HCT116 (cell line): ENCODE measurements around the gene MGP. TPM values are rescaled to one million over a fixed set of nuclear protein-coding genes. Genes with fewer than 3 reads are reported as not detected.

Source experiments
- ATAC-seq: fragments of 200-7000 bp; cut with Tn5 transposase; 2 replicates; pipeline ENCODE4 v1.9.1; 2020; ENCODE audit warnings: mild to moderate bottlenecking, moderate library complexity
- BruUV-seq: library from RNA; stranded (reverse); fragments of 400-500 nt; replicated peaks from 2 replicates; lab custom pipeline; 2021; lab: Mats Ljungman, UMichigan
- CTCF ChIA-PET: fragments of 300-600 bp; sonication (Branson Sonifier 250); formaldehyde crosslinking; loops from one replicate; lab custom pipeline; 2021; ENCODE audit warnings: antibody characterized with exemption; lab: Charles Lee
- POLR2A ChIA-PET: fragments of 300-600, 350-600 bp; sonication (Branson Sonifier 250); formaldehyde crosslinking; loops from one replicate; lab custom pipeline; 2021; ENCODE audit warnings: antibody characterized with exemption; lab: Charles Lee
- RAD21 ChIA-PET, 2 experiments: fragments of 300-600 bp; sonication (Branson Sonifier 250); formaldehyde crosslinking; loops; one replicate each; lab custom pipeline; 2023; ENCODE audit warnings: low total read pairs in 2 of 2; ENCODE audit not compliant: uncharacterized antibody in 2 of 2, unreplicated experiment in 2 of 2, low non-redundant PET in 1 of 2; lab: Charles Lee
- DNase-seq: peaks from one replicate; pipeline ENCODE4 v3.0.0-alpha.2; 2010; ENCODE audit warnings: low read depth, low spot score
- H2AFZ ChIP-seq: fragments of 200-600 bp; shearing (Covaris generic), sonication (generic); 2 replicates; pipeline ENCODE4 v1.6.1; 2017; ENCODE audit warnings: low read depth, mixed run types, mixed read lengths, antibody characterized with exemption, low read length; ENCODE audit not compliant: poor library complexity, severe bottlenecking
- H3K27ac ChIP-seq: 2 replicates; pipeline ENCODE4 v1.5.1; 2012; ENCODE audit warnings: low read depth, low read length
- H3K27me3 ChIP-seq: fragments of 200-600 bp; sonication (generic); 2 replicates; pipeline ENCODE4 v1.6.1; 2016; ENCODE audit warnings: mixed run types, low read length, mixed read lengths; ENCODE audit not compliant: insufficient read depth
- H3K36me3 ChIP-seq, 2 experiments: fragments of 200-500 bp in 1 of 2; fragments of 200-600 bp in 1 of 2; sonication (Bioruptor generic) in 1 of 2; sonication (generic) in 1 of 2; 2 replicates each; pipeline versions ENCODE4 v1.5.1 to v1.6.1; 2014 to 2016; ENCODE audit warnings: low read length in 2 of 2, inconsistent platforms in 1 of 2, mixed read lengths in 1 of 2, mixed run types in 1 of 2; ENCODE audit not compliant: insufficient read depth in 2 of 2, control insufficient read depth in 1 of 2
- H3K4me1 ChIP-seq, 2 experiments: fragments of 200-600 bp in 1 of 2; sonication (generic) in 1 of 2; 2 replicates each; pipeline versions ENCODE4 v1.5.1 to v1.6.1; 2012 to 2017; ENCODE audit warnings: low read length in 2 of 2, inconsistent platforms in 1 of 2, mild to moderate bottlenecking in 1 of 2, mixed read lengths in 1 of 2, mixed run types in 1 of 2, moderate library complexity in 1 of 2; ENCODE audit not compliant: insufficient read depth in 2 of 2, control insufficient read depth in 1 of 2
- H3K4me2 ChIP-seq: fragments of 200-600 bp; sonication (generic); 2 replicates; pipeline ENCODE4 v1.6.1; 2017; ENCODE audit warnings: mixed run types, low read length, mixed read lengths
- H3K4me3 ChIP-seq, 2 experiments: fragments of 200-600 bp in 1 of 2; sonication (generic) in 1 of 2; replicated peaks in 1 of 2; 2 replicates each; pipeline ENCODE4 v1.5.1; 2011 to 2016; ENCODE audit warnings: low read length in 2 of 2, control low read depth in 1 of 2, low read depth in 1 of 2, mild to moderate bottlenecking in 1 of 2, mixed read lengths in 1 of 2, mixed run types in 1 of 2
- H3K79me2 ChIP-seq: fragments of 200-600 bp; sonication (generic); 2 replicates; pipeline ENCODE4 v1.6.1; 2017; ENCODE audit warnings: mild to moderate bottlenecking, mixed run types, low read length, moderate library complexity, mixed read lengths; ENCODE audit not compliant: insufficient read depth
- H3K9ac ChIP-seq: fragments of 200-600 bp; sonication (generic); 2 replicates; pipeline ENCODE4 v1.6.1; 2016; ENCODE audit warnings: low read length, mixed read lengths
- H3K9me2 ChIP-seq: fragments of 200-600 bp; sonication (generic), shearing (Covaris generic); 2 replicates; pipeline ENCODE4 v1.6.1; 2017; ENCODE audit warnings: mixed run types, mild to moderate bottlenecking, moderate library complexity; ENCODE audit not compliant: insufficient read depth
- H3K9me3 ChIP-seq, 2 experiments: fragments of 200-500 bp in 1 of 2; fragments of 200-600 bp in 1 of 2; sonication (Bioruptor generic) in 1 of 2; sonication (generic) in 1 of 2; 2 replicates each; pipeline ENCODE4 v1.6.1; 2014 to 2017; ENCODE audit warnings: low read length in 2 of 2, mixed read lengths in 2 of 2, inconsistent platforms in 1 of 2, low read depth in 1 of 2, mild to moderate bottlenecking in 1 of 2, mixed run types in 1 of 2, moderate library complexity in 1 of 2; ENCODE audit not compliant: control insufficient read depth in 1 of 2, insufficient read depth in 1 of 2
- H4K20me1 ChIP-seq: fragments of 200-600 bp; sonication (generic), shearing (Covaris generic); 2 replicates; pipeline ENCODE4 v1.6.1; 2017; ENCODE audit warnings: mixed run types, mild to moderate bottlenecking, moderate library complexity; ENCODE audit not compliant: insufficient read depth
- CBX3 ChIP-seq: IDR thresholded peaks from 2 replicates; pipeline ENCODE4 v1.6.1; 2012; ENCODE audit warnings: low read depth
- CEBPB ChIP-seq: IDR thresholded peaks from 2 replicates; pipeline ENCODE4 v1.6.1; 2012; ENCODE audit warnings: low read depth
- EGR1 ChIP-seq: IDR thresholded peaks from 2 replicates; pipeline ENCODE4 v1.6.1; 2012; ENCODE audit warnings: low read depth
- ELF1 ChIP-seq: IDR thresholded peaks from 2 replicates; pipeline ENCODE4 v1.6.1; 2012; ENCODE audit warnings: low read depth, borderline replicate concordance
- EZH2 ChIP-seq: fragments of 200-600 bp; sonication (generic); IDR thresholded peaks from 2 replicates; pipeline ENCODE4 v1.6.1; 2017; ENCODE audit warnings: antibody characterized with exemption, mixed run types
- EZH2phosphoT487 ChIP-seq: fragments of 200-600 bp; IDR thresholded peaks from 2 replicates; pipeline ENCODE4 v1.6.1; 2018; ENCODE audit warnings: antibody characterized with exemption, borderline replicate concordance
- FOSL1 ChIP-seq: IDR thresholded peaks from 2 replicates; pipeline ENCODE4 v1.6.1; 2012; ENCODE audit warnings: low read depth
- JUND ChIP-seq: IDR thresholded peaks from 2 replicates; pipeline ENCODE4 v1.6.1; 2012
- MAX ChIP-seq: IDR thresholded peaks from 2 replicates; pipeline ENCODE4 v1.6.1; 2012
- POLR2A ChIP-seq: IDR thresholded peaks from 2 replicates; pipeline ENCODE4 v1.7.0; 2011; ENCODE audit warnings: borderline replicate concordance; ENCODE audit not compliant: insufficient read depth, insufficient read length; ENCODE audit errors: extremely low read depth
- RAD21 ChIP-seq: IDR thresholded peaks from 2 replicates; pipeline ENCODE4 v1.6.1; 2012; ENCODE audit warnings: low read depth, mild to moderate bottlenecking
- SP1 ChIP-seq: IDR thresholded peaks from 2 replicates; pipeline ENCODE4 v1.6.1; 2012; ENCODE audit warnings: low read depth
- SRF ChIP-seq: IDR thresholded peaks from 2 replicates; pipeline ENCODE4 v1.6.1; 2012; ENCODE audit warnings: low read depth
- ZFX ChIP-seq: fragments of 450-650 bp; IDR thresholded peaks from 2 replicates; pipeline ENCODE4 v1.6.1; 2017
- ZNF274 ChIP-seq: fragments of 200-500 bp; sonication (Bioruptor generic); IDR thresholded peaks from 2 replicates; pipeline ENCODE4 v1.6.1; 2014; ENCODE audit warnings: mild to moderate bottlenecking, low read depth, low read length, inconsistent platforms
- intact Hi-C: fragments of 100-400 bp; cut with micrococcal nuclease; formaldehyde crosslinking; loops from 2 replicates; pipeline ENCODE4 v1.10.0; 2022
- total RNA-seq: library from RNA; stranded (reverse); gene quantifications from one replicate; pipeline ENCODE4 v1.2.1, GENCODE V29; 2021; ENCODE audit not compliant: unreplicated experiment
- TF ChIP-seq, protein P1 (sequence below): IDR thresholded peaks from 2 replicates; pipeline ENCODE4 v1.6.1; 2012; ENCODE audit warnings: low read depth
- TF ChIP-seq, protein P2 (sequence below): IDR thresholded peaks from 2 replicates; pipeline ENCODE4 v1.6.1; 2011; ENCODE audit warnings: mild to moderate bottlenecking, low read length, moderate library complexity; ENCODE audit not compliant: insufficient replicate concordance; ENCODE audit errors: extremely low read depth

Gene MGP
- total RNA-seq, 1 experiment from 2014 or later = 1.3 TPM

- H4K20me1 ChIP-seq = no peaks in the 10 kb centered on the region
- CTCF ChIA-PET = interaction anchor here (3.0 kb wide), 1 partner anchor 151 kb away, joined by 24 read pairs; no protein-coding TSS in a partner anchor
- H3K9me3 ChIP-seq = no peaks in the 10 kb centered on the region
- ATAC-seq = no peak
- no peak within 1 kb of the TSS for H3K27ac ChIP-seq
- H3K36me3 ChIP-seq = no peaks in the 10 kb centered on the region
- no peaks in the 10 kb centered on the region for H3K27me3 ChIP-seq
- DNase-seq = no peak
- H3K9ac ChIP-seq = no peak within 1 kb of the TSS
- intact Hi-C loops = loop anchor here (10.0 kb wide), 2 partner anchors 381 to 681 kb away; partner anchors contain the start of gene RERG
- H3K4me3 ChIP-seq = no peak within 1 kb of the TSS
- H3K9me2 ChIP-seq = no peaks in the 10 kb centered on the region
- H3K4me1 ChIP-seq = peaks cover 0 to 10% of the 10 kb centered on the region in 2 experiments; a peak in 2 of 4 replicates
- no peak within 1 kb of the TSS for H3K4me2 ChIP-seq
- POLR2A ChIA-PET = no interaction called here
- RAD21 ChIA-PET = no interaction called here
- H2AFZ ChIP-seq = no peak within 1 kb of the TSS
- no peaks in the 10 kb centered on the region for H3K79me2 ChIP-seq
- no peak for TF ChIP-seq MAX
- no peak for TF ChIP-seq CEBPB
- TF ChIP-seq EGR1 = no peak
- TF ChIP-seq CBX3 = no peak
- TF ChIP-seq, protein P1, sequence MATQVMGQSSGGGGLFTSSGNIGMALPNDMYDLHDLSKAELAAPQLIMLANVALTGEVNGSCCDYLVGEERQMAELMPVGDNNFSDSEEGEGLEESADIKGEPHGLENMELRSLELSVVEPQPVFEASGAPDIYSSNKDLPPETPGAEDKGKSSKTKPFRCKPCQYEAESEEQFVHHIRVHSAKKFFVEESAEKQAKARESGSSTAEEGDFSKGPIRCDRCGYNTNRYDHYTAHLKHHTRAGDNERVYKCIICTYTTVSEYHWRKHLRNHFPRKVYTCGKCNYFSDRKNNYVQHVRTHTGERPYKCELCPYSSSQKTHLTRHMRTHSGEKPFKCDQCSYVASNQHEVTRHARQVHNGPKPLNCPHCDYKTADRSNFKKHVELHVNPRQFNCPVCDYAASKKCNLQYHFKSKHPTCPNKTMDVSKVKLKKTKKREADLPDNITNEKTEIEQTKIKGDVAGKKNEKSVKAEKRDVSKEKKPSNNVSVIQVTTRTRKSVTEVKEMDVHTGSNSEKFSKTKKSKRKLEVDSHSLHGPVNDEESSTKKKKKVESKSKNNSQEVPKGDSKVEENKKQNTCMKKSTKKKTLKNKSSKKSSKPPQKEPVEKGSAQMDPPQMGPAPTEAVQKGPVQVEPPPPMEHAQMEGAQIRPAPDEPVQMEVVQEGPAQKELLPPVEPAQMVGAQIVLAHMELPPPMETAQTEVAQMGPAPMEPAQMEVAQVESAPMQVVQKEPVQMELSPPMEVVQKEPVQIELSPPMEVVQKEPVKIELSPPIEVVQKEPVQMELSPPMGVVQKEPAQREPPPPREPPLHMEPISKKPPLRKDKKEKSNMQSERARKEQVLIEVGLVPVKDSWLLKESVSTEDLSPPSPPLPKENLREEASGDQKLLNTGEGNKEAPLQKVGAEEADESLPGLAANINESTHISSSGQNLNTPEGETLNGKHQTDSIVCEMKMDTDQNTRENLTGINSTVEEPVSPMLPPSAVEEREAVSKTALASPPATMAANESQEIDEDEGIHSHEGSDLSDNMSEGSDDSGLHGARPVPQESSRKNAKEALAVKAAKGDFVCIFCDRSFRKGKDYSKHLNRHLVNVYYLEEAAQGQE = no peak
- TF ChIP-seq RAD21 = no peak
- no peak for TF ChIP-seq SRF
- TF ChIP-seq SP1 = no peak
- TF ChIP-seq JUND = no peak
- TF ChIP-seq, protein P2, sequence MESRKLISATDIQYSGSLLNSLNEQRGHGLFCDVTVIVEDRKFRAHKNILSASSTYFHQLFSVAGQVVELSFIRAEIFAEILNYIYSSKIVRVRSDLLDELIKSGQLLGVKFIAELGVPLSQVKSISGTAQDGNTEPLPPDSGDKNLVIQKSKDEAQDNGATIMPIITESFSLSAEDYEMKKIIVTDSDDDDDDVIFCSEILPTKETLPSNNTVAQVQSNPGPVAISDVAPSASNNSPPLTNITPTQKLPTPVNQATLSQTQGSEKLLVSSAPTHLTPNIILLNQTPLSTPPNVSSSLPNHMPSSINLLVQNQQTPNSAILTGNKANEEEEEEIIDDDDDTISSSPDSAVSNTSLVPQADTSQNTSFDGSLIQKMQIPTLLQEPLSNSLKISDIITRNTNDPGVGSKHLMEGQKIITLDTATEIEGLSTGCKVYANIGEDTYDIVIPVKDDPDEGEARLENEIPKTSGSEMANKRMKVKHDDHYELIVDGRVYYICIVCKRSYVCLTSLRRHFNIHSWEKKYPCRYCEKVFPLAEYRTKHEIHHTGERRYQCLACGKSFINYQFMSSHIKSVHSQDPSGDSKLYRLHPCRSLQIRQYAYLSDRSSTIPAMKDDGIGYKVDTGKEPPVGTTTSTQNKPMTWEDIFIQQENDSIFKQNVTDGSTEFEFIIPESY = no peak
- no peak for TF ChIP-seq ELF1
- TF ChIP-seq EZH2 = no peak
- TF ChIP-seq EZH2phosphoT487 = no peak
- no peak for TF ChIP-seq ZNF274
- no peak for TF ChIP-seq ZFX
- no peak for TF ChIP-seq FOSL1
- TF ChIP-seq POLR2A = no peak
- TF ChIP-seq, all 23 proteins: peak for 0
- BruUV-seq = no TSS peak
Measured at GRCh38 chr12:14843425-14843887, 42.2 kb downstream of the MGP start, which contains the start of gene ART4. Gene ART4 (minus strand): TSS chr12:14843526. CDS start chr12:14843113, 413 bp downstream.
